ENCODE data around the gene CMTM3. TPM values are rescaled to one million over a fixed set of nuclear protein-coding genes. Genes with fewer than 3 reads are reported as not detected.

The CMTM3 gene
- total and polyA plus RNA-seq, 2 experiments from 2014 or later, result 48.9 to 92.2 TPM

DNA sequence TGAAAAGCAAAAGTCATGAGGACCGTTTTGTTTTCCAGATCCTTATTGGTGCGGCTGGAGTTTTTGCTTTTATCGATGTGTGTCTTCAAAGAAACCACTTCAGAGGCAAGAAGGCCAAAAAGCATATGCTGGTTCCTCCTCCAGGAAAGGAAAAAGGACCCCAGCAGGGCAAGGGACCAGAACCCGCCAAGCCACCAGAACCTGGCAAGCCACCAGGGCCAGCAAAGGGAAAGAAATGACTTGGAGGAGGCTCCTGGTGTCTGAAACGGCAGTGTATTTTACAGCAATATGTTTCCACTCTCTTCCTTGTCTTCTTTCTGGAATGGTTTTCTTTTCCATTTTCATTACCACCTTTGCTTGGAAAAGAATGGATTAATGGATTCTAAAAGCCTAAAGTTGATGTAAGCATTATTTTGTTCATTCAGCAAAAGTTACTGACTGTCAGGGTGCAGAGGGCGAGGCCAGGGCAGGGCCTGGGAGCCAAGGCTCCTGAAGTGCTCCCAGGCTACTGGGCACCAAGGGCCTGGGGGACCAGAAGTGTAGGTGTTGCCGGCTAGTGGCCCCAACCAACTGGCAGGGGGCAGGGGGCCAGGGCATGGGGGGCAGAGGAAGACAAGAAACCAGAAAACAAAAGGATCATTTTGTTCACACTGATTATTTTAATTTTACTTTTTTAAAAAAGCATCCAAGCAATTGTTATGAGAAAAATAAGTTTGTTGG is 16.5 kb upstream of the CMTM3 start:
- no peaks in the 10 kb centered on the region for H3K9me3 ChIP-seq (ENCODE audit: low read depth)
- H3K4me3 ChIP-seq, result no peak overlapping the region
- TF ChIP-seq, protein P1, sequence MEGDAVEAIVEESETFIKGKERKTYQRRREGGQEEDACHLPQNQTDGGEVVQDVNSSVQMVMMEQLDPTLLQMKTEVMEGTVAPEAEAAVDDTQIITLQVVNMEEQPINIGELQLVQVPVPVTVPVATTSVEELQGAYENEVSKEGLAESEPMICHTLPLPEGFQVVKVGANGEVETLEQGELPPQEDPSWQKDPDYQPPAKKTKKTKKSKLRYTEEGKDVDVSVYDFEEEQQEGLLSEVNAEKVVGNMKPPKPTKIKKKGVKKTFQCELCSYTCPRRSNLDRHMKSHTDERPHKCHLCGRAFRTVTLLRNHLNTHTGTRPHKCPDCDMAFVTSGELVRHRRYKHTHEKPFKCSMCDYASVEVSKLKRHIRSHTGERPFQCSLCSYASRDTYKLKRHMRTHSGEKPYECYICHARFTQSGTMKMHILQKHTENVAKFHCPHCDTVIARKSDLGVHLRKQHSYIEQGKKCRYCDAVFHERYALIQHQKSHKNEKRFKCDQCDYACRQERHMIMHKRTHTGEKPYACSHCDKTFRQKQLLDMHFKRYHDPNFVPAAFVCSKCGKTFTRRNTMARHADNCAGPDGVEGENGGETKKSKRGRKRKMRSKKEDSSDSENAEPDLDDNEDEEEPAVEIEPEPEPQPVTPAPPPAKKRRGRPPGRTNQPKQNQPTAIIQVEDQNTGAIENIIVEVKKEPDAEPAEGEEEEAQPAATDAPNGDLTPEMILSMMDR (IDR thresholded peaks at IDR 0.05; ENCODE audit: low read depth, low read length), result no peak
- no peaks in the 10 kb centered on the region for H3K4me1 ChIP-seq (ENCODE audit: low read depth)
- no peak overlapping the region for H3K27ac ChIP-seq
- no peak for DNase-seq (ENCODE audit: low read depth in 1 of 2, low spot score in 1 of 2)
- no peaks in the 10 kb centered on the region for H3K27me3 ChIP-seq
- no peaks in the 10 kb centered on the region for H3K36me3 ChIP-seq

DNA sequence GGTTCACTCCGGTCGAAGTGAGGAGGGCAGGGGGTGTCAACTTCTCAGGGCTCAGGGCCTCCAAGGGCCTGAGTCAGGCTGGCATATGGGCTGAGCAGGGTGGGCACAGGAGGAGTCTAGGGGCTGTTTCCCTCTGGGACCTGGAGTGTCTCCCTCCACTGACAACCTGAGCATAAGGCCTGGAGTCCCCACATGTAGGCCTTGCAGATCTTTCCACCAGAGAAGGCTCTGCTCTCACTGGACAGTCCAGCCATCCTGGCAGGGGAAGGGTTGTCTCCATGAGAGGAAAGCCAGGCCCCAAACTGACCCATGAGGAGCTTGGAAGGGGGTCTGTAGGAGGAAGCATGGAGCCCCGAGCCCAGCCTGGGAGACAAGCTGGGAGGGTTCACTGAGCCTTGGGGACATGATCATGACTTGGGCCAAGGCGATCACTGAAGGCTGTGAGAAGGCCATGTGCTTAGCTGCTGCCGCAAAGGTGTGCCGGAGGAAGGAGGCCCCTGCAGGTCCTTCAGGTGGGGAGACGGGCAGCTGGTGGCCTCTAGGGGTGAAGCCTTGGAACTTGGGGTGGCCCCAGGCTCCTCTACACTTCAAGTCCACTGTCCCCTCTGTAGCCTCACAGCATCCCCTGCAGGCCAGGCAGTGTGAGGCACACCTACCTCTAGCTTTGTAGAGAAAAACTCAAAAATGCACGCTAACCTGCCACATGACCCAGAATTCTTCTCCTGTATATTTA is 15.4 kb upstream of the CMTM3 start:
- H3K36me3 ChIP-seq, result no peaks in the 10 kb centered on the region
- no peak overlapping the region for H3K27ac ChIP-seq
- no peak overlapping the region for H3K4me3 ChIP-seq
- TF ChIP-seq, protein P1 (IDR thresholded peaks at IDR 0.05; ENCODE audit: low read depth, low read length), result peak; percentile 65
- no peaks in the 10 kb centered on the region for H3K9me3 ChIP-seq (ENCODE audit: low read depth)
- H3K27me3 ChIP-seq, result no peaks in the 10 kb centered on the region
- no peaks in the 10 kb centered on the region for H3K4me1 ChIP-seq (ENCODE audit: low read depth)
- peak in 1 of 2 donors; percentile 44 for DNase-seq (ENCODE audit: low read depth in 1 of 2, low spot score in 1 of 2)

DNA sequence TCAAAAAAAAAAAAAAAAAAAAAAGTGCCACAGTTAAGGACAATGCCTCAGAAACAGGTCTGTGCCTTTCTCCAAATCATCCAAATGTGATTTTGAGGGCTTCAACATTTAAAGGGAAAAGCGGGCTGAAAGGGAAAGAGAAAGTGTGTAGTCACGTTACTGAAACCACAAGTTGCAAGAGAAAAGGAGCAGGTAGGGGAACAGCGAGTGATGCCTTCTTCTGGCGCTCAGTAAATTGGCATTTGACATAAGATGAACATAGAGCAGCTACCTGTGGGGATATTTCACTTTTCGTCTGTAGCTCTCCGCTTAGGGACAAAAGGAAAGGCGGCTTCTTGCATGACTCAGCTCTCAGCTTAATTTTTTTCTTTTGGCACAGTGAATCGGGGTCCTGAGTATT is 14.2 kb upstream of the CMTM3 start:
- H3K4me3 ChIP-seq, result no peak overlapping the region

DNA sequence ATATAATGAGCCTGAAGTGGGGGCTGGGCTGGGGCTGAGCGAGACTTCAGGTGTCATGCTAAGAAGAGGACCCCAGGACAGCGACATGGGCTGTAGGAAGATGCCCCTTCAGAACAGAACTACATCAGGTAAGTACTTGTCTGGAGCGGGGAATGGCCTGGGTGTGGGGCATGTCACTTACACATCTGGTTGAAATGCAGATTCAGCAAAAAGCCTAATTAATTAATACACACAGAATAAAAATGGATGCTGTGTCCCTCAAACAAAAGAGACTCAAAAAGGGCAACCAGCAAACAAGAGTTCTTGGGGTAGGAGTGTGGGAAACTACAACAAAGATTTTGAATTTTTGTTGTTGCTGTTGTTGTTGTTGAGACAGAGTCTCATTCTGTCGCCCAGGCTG is 13.5 kb upstream of the CMTM3 start:
- Histone ChIP-seq H3K4me3 (no peak overlapping the region), H3K27ac (no peak overlapping the region), H3K9me3 (ENCODE audit: low read depth) (no peaks in the 10 kb centered on the region), H3K36me3 (no peaks in the 10 kb centered on the region), H3K27me3 (no peaks in the 10 kb centered on the region), H3K4me1 (ENCODE audit: low read depth) (no peaks in the 10 kb centered on the region)
- TF ChIP-seq, protein P1 (IDR thresholded peaks at IDR 0.05; ENCODE audit: low read depth, low read length), result no peak
- DNase-seq (ENCODE audit: low read depth in 1 of 2, low spot score in 1 of 2), result no peak

More for the DNA sequence above, 14.2 kb upstream of the CMTM3 start:
- Histone ChIP-seq H3K9me3 (ENCODE audit: low read depth) (no peaks in the 10 kb centered on the region), H3K4me1 (ENCODE audit: low read depth) (no peaks in the 10 kb centered on the region), H3K27me3 (no peaks in the 10 kb centered on the region), H3K36me3 (no peaks in the 10 kb centered on the region), H3K27ac (no peak overlapping the region)
- DNase-seq (ENCODE audit: low read depth in 1 of 2, low spot score in 1 of 2), result no peak
- TF ChIP-seq, protein P1 (IDR thresholded peaks at IDR 0.05; ENCODE audit: low read depth, low read length), result no peak

DNA sequence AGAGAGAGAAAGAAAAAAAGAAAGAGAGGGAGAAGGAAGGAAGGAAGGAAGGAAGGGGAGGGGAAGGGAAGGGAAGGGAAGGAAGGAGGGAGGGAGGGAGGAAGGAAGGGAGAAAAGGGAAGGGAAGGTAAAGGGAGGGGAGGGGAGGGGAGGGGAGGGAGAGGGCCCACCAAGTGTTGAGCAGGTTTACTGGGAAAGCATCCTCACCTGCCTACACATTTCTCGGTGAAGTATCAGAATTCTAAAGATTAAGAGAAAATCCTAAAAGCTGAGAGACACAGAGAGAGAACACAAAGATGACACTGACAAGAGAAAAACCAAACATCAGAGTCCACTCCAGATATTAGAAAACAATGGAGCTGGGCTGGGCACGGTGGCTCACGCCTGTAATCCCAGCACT is 12.3 kb upstream of the CMTM3 start:
- no peak for DNase-seq (ENCODE audit: low read depth in 1 of 2, low spot score in 1 of 2)
- Histone ChIP-seq H3K27me3 (no peaks in the 10 kb centered on the region), H3K4me3 (no peak overlapping the region), H3K27ac (no peak overlapping the region), H3K4me1 (ENCODE audit: low read depth) (no peaks in the 10 kb centered on the region), H3K36me3 (no peaks in the 10 kb centered on the region), H3K9me3 (ENCODE audit: low read depth) (no peaks in the 10 kb centered on the region)
- TF ChIP-seq, protein P1 (IDR thresholded peaks at IDR 0.05; ENCODE audit: low read depth, low read length), result no peak
